ENCODE data around the gene TSPAN18.
A peak's percentile ranks its signal among the peaks of the same experiment; 100 is the strongest.
"Not testable (repeated sequence)": the region's sequence is repeated elsewhere in the genome, so short reads cannot be mapped to it uniquely, and the experiment has no call there.

Gene TSPAN18

DNA sequence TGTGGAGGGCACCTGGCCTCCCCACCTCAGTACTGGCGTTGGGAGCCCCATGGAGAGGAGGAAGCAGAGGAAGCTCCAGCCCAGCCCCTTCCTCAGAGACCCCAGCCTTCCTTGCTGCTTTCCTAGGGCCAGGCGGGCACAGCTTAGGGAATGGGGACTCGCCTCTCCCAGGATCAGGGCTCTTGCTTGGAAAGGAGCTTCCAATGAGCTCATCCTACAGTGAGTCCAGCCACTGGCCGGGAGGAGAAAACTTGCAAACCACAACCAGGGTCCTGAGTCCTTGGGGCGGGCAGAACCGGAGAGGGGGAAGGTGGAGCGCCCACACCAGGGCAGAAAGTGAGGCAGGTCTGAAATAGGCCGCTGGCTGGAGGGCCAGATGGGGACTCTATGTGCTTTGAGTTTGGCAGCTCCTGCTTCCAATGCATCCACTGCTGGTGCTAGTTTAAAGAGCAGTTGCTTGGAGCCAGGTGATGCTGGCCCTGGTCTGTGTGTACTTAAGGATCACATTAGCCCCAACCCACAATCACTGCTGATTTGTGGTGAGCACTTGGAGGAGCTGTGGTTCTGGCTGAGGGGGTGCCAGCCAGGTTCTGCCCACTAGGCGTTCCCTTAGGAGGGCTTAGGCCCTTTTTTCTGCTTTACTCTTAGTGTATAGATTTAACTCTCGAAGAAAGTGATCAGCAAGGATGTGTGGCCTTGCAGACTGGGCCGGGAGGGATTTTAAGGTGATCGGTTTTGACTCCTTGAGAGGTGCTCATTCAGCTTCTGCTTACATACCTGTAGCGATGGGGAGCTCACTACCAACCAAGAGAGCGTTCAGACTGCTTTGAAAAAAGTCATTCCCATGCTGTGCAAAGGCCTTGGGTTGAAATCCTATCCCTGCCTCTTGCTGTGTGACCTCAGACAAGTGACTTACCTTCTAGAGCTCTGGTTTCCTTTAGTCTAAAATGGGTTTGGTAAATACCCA lies 142.0 kb downstream of the TSPAN18 start:
- no peak for DNase-seq (ENCODE audit: low spot score)

DNA sequence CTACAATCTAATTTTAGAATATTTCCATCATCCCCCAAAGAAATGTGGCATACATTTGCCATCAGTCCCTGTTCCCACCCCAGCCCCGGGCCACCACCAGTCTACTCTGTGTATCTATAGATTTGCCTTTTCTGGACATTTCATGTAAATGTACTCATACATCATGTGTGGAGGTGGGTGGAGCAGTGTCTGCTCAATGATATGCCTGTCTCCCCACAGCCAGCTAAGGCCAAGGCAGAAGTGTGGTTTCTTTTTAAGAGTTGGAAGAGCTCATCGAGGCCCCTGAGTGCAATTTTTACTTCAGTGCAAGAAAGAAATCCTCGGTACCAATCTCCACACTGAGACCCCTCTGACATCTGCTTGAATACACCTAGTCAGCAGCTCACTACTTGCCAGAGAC lies 143.4 kb downstream of the TSPAN18 start:
- no peak for DNase-seq (ENCODE audit: low spot score)

DNA sequence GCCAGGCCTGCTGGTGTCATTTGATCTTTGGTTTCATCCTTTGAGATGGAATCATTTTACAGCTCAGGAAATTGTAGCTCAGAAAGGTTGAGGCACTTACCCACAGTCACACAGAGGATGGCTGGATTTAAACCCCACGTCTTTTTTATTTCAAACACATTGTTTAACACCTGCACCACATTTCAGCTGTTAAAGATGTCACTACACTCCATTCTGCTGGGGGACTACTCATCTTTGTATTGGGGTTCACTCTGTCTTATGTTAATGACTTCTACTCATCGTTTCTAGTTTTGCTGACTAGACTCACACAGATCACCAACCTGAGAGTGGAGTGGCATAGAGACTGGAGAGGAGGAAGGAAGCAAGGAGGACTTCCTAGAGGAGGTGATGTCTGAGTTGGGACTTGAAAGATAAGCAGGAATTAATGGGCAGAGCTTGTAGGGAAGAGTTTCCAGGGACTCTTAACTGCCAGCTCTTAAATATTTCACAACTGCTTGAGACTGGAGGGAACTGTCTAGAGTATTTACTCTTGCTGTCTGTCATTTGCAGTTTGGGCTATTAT lies 143.9 kb downstream of the TSPAN18 start:
- no peak for DNase-seq (ENCODE audit: low spot score)

DNA sequence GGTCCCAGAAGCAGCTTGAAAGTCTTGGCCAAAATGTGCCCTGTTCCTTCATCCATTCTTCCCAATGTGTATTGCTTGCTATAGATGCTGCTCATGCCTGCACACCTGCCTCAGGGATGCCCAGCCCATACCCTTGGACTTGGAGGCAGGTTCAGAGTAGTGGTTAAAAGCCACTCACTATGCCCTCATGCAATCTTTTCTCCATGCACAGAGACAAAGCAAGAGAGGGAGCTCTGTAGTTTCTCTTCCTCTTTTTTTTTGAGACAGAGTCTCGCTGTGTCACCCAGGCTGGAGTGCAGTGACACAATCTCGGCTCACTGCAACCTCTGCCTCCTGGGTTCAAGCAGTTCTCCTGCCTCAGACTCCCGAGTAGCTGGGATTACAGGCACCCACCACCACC lies 144.9 kb downstream of the TSPAN18 start:
- DNase-seq (ENCODE audit: low spot score), result not testable (repeated sequence)

DNA sequence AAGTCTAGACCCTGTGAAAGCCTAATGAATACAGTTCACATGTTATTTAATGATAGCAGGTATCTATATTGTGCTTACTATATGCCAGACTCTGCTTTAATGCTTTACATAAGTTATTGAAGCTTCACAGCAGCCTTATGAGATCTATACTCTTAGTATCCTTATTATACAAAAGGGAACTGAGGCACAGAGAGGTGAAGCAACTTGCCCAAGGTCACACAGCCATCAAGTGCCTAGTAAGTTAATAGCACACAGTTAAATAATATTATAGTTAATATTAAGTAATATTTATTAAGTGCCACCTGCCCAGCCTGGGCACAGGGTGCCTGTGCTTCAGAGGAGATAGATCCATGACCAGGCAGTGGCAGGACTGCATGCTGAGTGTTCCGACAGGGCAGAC lies 145.8 kb downstream of the TSPAN18 start:
- DNase-seq (ENCODE audit: low spot score), result no peak

DNA sequence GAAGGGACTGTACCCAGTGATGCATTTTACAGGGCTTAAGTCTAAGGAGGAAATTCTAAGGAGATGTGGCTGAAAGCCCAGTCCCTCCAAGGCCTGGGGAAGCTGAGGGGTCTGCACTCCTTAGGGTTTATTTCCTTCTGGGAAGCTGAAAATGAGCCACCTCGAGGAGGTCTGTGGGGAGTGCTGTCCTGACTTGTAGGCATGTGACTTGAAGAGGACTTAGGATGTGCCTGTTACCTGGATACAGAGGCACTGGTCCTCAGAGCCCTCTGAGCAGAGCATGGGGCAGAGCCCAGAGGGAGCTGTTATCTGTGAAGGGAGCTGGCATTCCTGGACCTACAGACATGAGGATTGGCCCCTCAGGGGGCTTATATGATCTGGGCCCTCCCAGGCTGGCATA lies 146.8 kb downstream of the TSPAN18 start:
- DNase-seq (ENCODE audit: low spot score), result no peak

DNA sequence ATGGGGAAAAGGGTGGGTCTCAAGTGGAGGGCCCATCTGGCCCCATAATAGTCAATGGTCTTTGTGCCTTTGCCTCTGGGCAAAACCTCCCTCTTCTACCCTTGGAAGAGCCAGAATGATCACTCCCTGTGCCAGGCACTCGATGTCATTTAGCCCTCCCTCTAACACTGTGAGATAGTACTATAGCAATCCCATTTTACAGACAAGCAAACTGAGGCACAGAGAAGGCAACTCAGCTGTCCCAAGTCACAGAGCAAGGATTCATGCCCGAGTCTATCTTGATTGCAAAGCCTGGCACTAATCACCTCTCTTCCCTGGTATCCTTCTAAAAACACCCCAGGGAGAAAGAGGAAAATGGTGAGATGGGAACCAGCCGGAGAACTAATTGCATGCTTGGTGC lies 147.5 kb downstream of the TSPAN18 start:
- no peak for DNase-seq (ENCODE audit: low spot score)

DNA sequence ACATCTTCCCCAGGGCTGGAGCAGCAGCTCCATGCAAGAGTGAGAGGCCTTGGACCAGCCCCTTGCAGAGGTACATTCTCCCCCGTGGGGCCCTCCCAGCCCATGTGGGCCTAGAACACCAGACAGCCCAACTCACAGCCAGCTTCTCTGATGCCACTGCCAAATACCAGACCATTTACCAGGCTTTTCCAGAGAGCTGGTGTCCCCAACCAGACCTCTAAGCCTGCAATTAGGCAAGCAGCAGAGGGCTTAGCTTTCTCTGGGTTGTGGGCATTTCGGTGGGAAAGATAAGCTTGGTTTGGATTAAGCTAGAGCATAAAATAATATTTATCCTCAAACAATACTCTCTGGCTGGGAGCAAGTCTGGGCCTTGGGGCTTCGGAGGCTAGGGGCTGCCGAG lies 148.3 kb downstream of the TSPAN18 start:
- no peak for DNase-seq (ENCODE audit: low spot score)

DNA sequence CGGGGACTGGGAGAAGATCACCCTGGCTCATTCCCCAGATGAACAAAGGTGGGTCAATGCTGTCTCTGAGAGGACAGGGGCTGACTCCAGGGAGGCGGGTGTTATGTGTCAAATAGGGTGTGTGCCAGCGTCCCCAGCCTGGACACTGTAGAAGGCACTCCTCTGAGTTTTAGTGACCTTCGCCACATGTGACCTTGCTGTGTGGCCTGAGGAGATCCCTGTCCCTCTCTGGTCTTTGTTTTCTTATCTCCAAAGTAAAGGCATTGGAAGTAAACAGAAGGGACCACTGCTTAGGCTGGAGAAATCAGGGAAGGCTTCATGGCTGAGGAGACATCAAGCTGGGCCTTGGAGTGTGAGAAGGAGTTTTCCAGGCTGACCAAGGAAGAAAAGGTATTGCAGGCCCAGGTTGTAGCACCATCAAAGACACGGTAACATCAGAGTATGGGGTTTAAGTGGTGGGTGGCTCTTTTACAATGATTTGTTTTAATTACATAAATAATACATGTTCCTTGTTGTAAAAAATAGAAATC lies 149.5 kb downstream of the TSPAN18 start:
- no peak for DNase-seq (ENCODE audit: low spot score)

DNA sequence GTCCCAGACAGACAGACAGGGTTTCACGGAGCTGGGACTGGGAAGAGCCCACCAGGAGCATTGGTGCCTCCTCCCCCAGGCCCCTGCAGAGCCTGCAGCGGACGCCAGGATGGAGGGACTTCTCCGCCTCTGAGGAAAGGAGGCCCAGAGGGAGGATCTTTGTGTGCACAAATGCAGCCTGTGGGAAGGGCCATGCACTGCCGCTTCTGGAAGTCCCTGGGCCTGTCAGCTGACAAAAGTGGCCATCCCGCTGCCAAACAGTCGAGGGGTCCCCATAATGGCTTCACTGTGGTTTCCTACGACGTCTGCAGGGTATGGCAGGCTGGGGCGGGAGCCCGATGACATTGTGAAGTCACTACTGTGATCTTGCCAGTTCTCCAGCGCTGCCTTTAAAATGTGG lies 150.1 kb downstream of the TSPAN18 start:
- DNase-seq (ENCODE audit: low spot score), result no peak

DNA sequence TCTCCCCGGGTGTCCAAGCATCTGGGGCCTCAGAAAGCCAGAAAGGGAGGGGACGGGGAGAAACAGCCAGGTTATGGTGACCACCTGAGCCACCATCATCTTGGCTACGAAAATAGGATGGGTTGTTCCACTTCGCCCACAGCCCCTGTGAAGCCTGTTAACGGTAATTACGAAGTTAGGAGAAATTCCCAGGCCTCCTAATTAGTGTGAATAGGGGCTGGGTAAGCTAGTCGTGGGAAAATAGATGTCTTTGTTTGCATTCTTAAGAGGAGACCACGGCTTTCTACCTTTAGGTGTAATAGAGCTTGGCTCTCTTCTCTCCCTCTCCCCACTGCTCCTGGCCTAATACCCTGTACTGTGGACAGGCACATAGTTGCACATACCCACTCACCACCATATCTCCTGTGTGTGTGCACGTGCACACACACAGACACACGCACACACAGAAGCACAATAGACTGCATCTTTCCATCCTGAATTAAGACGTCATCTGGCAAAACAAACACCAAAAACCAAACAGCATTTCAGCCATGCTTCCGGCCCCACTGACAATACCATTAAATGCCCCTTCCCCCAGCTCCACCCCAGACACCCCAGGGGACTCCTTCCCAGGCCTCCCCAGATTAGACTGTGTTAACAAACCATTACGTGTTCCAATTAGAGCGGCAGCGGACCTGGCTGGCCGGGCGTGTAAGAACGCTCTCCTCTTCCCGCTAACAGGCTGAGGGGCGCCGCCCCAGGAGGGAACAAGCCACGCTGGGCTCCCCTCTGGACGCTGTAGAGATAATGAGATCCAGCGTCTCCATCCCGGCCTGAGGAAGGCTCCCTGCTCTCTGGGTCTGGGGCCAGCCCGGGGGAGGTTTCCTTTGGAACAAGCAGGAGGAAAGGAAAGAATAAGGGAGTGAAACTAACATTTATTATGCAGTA lies 151.1 kb downstream of the TSPAN18 start:
- DNase-seq (ENCODE audit: low spot score), result no peak

DNA sequence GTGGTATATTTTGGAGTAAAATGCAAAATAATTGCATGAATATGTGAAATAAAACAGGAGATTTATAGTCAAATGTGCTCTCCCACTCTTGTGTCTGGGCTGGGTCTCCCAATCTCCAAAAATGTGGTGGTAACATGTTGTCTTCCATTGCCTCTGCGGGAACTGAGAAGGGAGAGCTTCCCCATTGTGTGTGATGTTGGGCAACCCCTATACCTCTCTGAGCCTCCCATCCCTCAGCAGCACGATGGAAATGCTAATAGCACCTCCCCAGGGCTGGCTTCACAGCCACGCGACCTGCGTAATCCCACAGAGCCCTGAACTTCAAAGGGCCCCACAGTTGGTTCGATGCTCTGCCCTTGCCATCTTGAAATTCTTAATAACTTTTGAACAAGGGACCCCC lies 151.9 kb downstream of the TSPAN18 start:
- no peak for DNase-seq (ENCODE audit: low spot score)

DNA sequence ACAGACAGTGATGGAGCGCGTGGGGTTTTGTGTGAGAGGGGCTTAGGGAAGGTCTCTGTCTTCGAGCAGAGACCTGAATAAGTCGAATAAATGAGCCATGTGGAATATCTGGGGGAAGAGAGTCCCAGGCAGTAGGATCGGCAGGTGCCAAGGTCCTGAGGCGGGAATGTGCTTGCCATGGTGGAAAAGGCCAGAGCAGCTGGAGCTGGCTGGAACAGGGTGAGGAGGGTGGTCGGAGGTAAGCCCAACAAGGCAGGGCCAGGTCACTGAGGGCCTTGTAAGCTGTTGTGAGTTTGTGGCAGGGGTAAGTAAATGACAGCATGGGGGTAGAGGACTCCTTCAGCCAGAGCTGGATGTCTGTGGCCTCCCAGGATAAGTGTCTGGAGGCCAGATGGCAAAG lies 152.7 kb downstream of the TSPAN18 start:
- DNase-seq (ENCODE audit: low spot score), result no peak

DNA sequence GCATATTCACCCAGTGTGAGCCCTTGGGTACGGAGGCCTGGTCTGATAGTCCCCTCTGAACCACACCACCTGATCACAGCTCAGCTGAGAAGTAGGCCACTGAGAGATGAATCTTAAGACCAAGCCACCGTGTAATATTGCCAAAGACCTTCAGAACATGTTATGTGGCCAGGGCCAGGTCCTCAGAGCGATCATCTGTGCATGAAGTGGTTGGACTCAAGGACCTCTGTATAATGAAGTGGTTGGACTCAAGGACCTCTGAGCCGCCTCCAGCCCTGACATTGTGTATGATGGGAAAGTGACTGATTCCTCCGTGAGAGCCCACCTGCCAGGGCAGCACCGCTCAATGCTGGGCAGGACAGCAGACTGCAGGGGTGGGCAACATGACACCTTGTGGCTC lies 153.7 kb downstream of the TSPAN18 start:
- DNase-seq (ENCODE audit: low spot score), result no peak

DNA sequence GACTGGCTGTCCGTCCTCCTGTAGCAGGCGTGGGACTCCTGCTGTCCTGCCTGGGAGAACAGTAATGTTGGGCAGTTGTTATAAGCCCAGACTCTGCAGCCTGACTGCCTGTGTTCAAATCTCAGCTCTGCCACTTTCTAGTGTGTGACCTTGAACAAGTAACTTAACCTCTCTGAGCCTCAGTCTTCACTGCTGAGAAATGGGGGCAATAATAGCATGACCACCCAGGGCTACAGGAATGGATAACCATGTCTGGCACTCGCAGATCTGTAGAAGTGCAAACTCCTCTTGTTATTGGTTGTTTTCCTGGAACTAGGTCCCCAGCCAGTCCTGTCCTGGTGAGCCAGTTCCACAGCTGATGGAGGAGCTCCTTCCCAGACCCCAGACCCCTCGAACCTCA lies 154.2 kb downstream of the TSPAN18 start:
- DNase-seq (ENCODE audit: low spot score), result no peak

DNA sequence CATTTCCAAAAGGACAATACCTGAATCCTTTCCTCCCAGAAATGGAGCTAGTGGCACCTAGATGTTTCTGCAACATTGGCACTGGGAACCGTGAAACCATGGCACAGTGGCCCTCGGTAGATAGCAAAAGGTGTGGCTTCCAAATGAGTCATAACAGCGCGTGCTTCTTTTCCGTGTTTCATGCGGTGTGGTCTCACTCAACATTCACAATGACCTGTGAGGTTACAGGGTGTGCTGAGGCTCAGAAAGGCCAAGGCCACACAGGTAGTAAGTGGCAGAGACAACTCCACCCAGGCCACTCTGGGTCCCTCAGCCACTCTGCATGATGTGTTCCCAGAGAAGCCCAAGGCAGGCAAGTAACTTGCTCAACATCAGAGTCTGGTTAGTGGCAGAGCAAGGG lies 156.5 kb downstream of the TSPAN18 start:
- no peak for DNase-seq (ENCODE audit: low spot score)

DNA sequence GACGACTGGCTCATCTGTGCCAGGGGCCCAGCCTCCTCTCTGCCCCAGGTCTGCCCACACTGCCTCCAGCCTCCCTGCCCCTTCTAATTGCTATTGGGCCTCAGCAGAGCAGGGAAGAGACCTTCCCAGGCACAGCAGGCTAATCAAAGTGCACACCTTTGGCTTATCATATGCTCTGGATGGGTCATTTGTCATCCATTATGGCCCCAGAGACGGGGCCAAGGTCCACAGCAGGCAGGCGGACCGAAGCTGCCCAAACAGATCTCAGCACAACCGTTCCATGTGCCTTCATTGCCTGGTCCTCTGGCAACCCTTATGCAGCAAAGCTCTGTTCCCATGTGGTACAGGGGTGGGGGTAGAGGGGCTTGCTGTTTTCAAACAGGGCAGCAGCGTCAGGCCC lies 157.3 kb downstream of the TSPAN18 start:
- no peak for DNase-seq (ENCODE audit: low spot score)

DNA sequence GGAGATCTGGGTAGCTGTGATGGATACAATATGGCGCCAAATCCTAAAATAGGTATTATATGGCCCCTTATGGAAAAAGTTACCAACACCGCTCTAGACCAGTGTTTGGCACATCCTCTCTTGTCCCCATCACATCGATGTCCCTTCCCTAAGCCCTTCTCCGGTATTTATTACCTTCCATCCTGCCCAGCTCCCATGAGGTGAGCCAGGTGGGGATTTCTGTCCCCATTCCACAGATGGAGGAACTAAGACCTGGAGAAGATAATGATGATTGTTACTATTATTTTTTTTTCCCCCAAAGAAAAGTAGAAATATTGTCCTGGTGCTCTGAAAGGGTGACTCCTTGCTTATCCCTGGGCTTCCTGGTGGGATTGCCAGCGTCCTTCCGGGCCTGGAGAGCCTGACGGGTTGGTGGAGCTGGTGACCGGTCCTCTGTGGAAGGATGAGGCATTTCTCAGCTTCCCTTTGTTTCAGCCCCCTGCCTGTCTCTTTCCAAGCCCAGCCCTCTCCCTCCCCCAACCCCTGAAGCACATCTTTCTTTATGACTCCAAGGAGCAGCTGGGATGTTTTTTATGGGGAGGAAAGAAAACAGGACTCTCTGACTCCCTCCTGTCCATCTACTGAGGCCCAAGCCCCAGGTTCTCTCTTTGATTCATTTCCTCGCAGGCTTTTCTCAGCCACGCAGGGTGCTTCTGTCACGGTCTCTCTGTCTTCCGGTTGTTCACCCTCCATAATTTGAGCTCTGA lies 158.5 kb downstream of the TSPAN18 start:
- no peak for DNase-seq (ENCODE audit: low spot score)

DNA sequence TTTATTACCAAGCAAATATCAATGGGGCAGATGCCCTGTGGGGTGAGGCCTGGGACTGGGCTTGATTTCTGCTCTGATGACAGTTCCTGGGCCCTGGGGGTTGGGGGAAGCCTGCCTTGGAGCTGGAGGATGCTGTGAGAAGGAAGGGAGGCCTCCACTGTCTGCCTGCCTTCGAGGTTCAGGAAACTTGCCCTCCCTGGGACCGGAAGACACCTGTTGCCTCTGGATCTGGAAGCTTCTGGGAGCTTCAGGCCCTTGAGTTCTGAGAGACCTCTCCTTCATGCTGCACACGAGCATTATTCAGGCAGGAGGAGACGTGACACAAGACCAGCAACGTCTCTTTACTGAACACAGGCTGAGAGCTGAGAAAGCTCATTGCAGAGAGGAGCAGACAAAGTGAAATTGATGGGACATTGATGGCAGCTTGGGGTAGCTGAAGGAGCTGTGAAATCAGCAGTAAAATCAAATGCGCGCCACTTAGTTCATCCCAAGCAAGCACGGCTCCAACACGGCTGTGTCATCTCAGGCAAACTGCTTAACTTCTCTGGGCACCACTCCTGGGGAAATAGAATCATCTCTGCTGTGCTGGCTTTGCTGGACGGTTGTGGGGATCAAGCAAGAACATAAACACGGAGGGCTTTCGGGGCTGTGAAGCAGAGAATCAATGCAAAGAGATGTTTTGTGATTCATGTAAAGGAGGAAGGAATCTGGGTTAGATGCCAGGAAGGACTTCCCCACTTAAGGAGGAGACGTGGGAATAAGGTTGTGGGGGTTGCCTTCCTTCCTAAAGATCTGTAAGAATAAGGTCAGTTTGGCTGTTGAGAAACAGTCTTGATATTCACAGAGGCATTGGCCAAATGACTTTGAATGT lies 159.4 kb downstream of the TSPAN18 start:
- DNase-seq (ENCODE audit: low spot score), result no peak

DNA sequence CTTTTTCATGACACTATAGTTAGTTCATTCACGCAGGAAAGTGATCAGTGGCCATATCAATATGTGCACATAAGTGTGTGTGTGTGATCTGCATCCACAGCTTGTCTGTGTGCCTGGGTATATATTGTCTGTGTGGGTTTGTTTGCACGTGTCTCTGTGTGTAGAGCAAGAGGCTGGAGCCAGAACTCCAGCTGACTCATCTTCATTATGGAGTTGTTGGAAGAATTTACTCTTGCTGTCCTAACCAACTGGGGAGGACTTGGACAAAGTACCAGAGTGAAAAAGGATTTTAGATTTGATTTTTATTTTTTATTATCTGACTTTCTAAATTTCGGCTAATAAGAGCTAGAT lies 160.0 kb downstream of the TSPAN18 start:
- DNase-seq (ENCODE audit: low spot score), result peak; percentile 93

DNA sequence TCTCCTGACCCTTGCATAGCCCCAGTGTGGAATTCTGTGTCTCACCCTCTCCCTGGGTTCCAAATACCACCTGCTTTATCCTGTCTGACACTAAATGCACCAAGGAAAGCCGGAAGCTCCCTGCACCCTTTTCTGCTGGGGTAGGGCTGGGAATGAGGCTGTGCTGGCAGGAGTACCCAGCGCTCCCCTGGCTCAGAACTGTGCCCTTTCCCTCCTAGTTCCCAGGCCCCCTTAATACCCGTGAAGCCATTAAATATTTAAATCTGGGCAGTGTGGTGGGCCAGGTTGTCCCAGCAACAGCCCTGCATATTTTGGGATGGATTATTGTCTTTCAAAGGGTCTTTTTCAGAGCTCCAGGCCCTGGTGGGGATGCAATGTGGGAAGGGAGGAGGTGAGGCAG lies 160.9 kb downstream of the TSPAN18 start:
- DNase-seq (ENCODE audit: low spot score), result no peak

All from AG08395 (cell line).